ENCODE results near the gene ADCY5.

Gene ADCY5

DNA sequence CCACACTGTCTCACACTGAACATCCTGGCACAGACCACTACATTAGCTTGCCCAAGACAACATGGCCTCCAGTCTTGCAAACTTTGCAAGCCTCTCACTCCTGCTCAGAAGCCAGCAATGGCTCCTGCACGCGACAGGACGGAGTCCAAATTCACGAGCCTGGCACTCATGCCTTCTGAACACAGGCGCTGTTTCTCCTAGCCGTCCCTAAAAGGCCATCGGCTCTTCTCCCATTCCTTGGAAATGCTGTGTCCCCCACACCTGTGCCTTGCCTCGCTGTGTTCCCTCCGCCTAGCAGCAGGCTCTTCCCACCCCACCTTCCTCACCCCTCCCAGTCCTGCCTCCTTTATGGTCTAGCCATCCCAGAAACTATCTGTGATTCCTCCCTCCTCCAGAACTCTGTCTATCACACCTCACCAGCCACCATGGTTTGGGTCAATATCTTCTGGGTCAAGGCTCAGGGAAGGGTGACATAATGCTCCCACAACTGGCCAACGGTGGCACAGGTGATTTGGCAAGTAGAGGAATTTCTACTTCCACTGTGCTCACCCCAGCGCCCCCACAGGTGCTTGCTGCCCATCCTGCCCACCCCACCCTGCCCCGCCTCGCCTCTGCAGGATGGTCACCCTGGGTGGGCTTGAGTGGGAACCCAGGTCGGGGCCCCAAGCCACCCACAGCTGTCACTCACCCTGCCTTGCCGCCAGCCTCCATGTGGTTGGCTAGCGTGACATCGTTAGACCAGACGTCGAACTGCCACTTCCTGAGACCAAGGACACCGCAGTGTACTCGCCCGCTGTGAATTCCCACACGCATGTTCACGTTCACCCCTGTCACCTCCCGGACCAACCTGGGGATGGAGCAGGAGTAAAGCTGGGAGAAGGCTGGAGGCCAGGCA lies 120.7 kb downstream of the ADCY5 start:
- no peak overlapping the region for H3K4me3 ChIP-seq (ENCODE audit: low read depth, low read length)
- no peak for TF ChIP-seq CTCF (IDR thresholded peaks at IDR 0.05; ENCODE audit: borderline replicate concordance, insufficient read depth, low read depth, low read length)

DNA sequence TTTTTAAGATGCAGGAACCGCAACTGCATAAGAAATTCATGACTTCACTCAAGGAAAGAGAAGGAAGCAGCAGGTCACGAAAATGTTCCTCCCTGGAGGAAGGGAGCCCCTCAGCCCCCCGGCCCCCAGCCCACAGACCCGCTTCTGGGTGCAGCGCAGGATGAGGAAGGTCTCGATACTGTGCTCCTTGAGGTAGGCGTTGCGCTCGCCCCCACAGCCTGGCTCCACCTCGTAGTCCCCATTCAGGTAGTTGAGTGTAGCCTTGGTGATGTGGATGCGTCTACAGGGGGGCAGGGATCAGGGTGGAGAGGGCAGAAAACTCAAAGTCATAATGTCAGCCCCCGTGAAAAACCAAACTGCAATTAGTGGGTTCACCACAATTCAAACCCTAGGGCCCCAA lies 121.4 kb downstream of the ADCY5 start:
- H3K4me3 ChIP-seq (ENCODE audit: low read depth, low read length): no peak overlapping the region
- no peak for TF ChIP-seq CTCF (IDR thresholded peaks at IDR 0.05; ENCODE audit: borderline replicate concordance, insufficient read depth, low read depth, low read length)

DNA sequence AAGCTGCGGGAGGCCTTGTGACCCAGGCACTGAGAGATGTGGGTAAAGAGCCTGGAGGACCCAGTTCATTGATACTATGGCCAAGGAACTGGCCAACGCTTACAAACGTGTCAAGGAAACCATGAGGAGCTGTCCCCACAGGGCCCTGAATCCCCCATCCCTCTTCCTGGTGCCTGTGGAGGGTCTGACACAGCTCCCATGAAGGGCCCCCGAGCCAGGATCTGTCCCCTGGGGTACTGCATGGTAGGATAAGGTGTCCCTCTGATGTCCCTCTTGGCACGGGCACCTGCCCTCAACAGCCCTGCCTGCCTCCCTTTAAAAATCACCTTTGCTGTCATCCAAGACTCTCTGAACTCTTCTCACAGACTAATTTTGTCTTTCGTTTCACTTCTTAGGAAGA lies 122.4 kb downstream of the ADCY5 start:
- H3K4me3 ChIP-seq (ENCODE audit: low read depth, low read length): no peak overlapping the region
- no peak for TF ChIP-seq CTCF (IDR thresholded peaks at IDR 0.05; ENCODE audit: borderline replicate concordance, insufficient read depth, low read depth, low read length)

DNA sequence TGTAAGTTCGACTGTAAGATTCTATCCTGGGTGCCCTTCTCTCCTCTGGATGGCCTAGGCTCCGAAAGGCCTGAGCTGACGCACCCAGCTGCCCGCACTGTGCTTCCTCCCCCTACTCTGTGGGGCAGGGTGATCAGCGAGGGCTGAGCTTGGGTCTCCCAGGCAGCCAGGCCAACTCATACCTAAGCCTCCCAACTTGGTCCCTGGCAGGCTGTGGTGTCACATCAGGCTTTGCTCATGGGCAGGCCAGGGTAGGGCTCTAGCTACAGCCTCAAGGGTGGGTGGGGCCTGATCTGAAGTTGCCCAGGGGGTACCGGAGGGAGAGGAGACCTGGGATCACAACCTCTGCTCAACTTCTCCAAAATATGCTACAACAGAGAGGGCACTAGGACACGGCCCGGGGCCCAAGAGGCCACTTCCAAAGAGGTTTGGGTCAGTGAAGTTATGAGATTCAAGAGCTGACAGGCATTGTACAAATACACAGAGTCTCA lies 123.1 kb downstream of the ADCY5 start:
- H3K4me3 ChIP-seq (ENCODE audit: low read depth, low read length): no peak overlapping the region
- no peak for TF ChIP-seq CTCF (IDR thresholded peaks at IDR 0.05; ENCODE audit: borderline replicate concordance, insufficient read depth, low read depth, low read length)

- H3K4me3 ChIP-seq (ENCODE audit: low read depth, low read length): no peak overlapping the region
- no peak for TF ChIP-seq CTCF (IDR thresholded peaks at IDR 0.05; ENCODE audit: borderline replicate concordance, insufficient read depth, low read depth, low read length)
These were observed 123.8 kb downstream of the ADCY5 start for GRCh38 chr3:123324880-123325765.

- no peak for TF ChIP-seq CTCF (IDR thresholded peaks at IDR 0.05; ENCODE audit: borderline replicate concordance, insufficient read depth, low read depth, low read length)
- H3K4me3 ChIP-seq (ENCODE audit: low read depth, low read length): no peak overlapping the region
These were observed 125.1 kb downstream of the ADCY5 start for GRCh38 chr3:123323781-123324180.
